Stomach (tissue), 4 donors: ENCODE measurements around the gene SPHK2.

ENCODE experiments used
- EP300 ChIP-seq: sonication (generic); formaldehyde crosslinking; IDR thresholded peaks from one replicate; pipeline ENCODE4 v1.6.1; 2017; ENCODE audit warnings: antibody characterized with exemption
- POLR2A ChIP-seq, 4 donors: fragments of 450-650 bp; IDR thresholded peaks; one replicate each; pipeline ENCODE4 v1.6.1; 2016; ENCODE audit warnings: antibody characterized with exemption in 4 of 4, control low read depth in 2 of 4, mild to moderate bottlenecking in 1 of 4, moderate library complexity in 1 of 4
- POLR2AphosphoS5 ChIP-seq, 3 donors: sonication (generic); formaldehyde crosslinking; IDR thresholded peaks; one replicate each; pipeline ENCODE4 v1.6.1; 2016; ENCODE audit warnings: antibody characterized with exemption in 3 of 3
- TF ChIP-seq, protein P1 (sequence below), 7 experiments: fragments of 450-650 bp in 4 of 7; fragments of 200-600 bp in 3 of 7; sonication (generic) in 3 of 7; IDR thresholded peaks; one replicate each; pipeline ENCODE4 v1.5.1; 2016 to 2019; ENCODE audit warnings: antibody characterized with exemption in 7 of 7, control low read depth in 2 of 7, mild to moderate bottlenecking in 1 of 7

DNA sequence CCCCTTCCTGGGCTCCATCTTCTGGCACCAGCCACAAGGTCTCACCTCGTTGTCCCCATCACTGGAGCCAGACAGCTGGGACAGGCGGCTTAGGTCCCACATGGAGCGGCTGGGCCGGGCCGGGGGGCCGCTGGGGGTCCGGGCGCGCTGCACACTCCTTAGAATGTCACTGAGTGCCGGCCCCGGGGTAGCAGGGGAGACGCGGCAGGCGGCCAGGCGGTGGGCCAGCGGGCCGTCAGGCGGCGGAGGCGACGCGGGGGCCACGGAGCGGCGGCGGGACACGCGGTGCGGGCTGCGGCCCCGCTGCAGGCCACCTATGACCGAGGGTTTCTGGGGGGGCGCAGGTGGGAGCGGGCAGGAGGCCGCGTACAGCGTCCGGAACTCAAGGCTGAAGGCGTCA lies 15.9 kb upstream of the SPHK2 start:
- no peak for TF ChIP-seq POLR2A (IDR thresholded peaks at IDR 0.05)
- TF ChIP-seq, protein P1, sequence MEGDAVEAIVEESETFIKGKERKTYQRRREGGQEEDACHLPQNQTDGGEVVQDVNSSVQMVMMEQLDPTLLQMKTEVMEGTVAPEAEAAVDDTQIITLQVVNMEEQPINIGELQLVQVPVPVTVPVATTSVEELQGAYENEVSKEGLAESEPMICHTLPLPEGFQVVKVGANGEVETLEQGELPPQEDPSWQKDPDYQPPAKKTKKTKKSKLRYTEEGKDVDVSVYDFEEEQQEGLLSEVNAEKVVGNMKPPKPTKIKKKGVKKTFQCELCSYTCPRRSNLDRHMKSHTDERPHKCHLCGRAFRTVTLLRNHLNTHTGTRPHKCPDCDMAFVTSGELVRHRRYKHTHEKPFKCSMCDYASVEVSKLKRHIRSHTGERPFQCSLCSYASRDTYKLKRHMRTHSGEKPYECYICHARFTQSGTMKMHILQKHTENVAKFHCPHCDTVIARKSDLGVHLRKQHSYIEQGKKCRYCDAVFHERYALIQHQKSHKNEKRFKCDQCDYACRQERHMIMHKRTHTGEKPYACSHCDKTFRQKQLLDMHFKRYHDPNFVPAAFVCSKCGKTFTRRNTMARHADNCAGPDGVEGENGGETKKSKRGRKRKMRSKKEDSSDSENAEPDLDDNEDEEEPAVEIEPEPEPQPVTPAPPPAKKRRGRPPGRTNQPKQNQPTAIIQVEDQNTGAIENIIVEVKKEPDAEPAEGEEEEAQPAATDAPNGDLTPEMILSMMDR (IDR thresholded peaks at IDR 0.05): no peak
- no peak for TF ChIP-seq POLR2AphosphoS5 (IDR thresholded peaks at IDR 0.05)
- TF ChIP-seq EP300: no peak
